Measurements from ENCODE around the gene TFEB. TPM values are rescaled to one million over a fixed set of nuclear protein-coding genes. Genes with fewer than 3 reads are reported as not detected.
A peak's percentile ranks its signal among the peaks of the same experiment; 100 is the strongest.

TFEB gene
- total RNA-seq, 1 donor from 2014 or later, result 40.3 TPM

DNA sequence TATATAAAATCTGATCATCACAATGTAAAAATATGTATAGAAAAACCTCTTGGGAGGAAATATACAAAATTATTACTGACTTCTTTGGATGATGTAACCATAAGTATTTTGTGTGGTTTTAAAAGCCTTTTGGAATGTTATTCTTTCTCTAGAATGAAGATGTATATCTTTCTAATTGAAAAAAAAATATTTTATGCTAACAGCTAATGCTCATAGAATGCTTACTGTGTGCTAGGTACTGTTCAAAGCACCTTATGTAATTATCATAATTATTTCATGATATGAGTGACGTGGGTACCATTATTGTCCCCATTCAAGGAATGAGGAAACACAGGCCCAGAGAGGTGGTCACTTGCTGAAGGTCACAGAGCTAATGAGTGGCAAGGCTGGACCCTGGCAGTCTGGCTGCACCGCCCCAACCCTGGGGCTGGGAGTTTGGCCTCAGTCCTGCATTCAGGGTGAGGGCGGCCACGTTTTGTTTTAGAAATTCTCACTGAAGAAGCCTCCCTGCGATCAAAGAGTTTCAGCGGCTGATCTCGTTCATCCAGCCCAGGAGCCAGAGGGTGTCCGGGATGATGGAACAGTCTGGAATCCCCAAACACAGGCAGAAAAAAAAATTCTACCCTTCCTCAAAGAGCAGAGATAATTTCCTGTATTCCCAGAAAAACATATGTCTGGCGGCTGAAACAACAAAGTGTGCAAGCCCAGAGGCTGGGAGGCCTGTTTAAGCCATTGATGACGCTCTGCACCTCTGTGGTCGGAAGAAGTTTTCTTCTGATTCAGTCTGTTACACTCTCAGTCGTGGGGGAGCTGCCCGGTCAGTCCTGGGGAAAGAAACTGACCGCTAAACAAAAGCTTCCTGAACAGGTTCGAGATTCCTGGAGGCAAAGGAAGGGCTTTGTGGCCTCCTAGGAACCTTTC lies 37.3 kb downstream of the TFEB start:
- Histone ChIP-seq H3K27me3 (no peaks in the 10 kb centered on the region), H3K36me3 (peaks cover 5% of the 10 kb centered on the region), H3K9me3 (no peaks in the 10 kb centered on the region), H3K4me1 (peaks cover 10% of the 10 kb centered on the region), H3K4me3 (no peak overlapping the region), H3K27ac (peak overlapping the region; percentile 11)
- intact Hi-C loops (cut with DNase I), result no loop called here
- ATAC-seq (no peak), DNase-seq (no peak)
- TF ChIP-seq, protein P1, sequence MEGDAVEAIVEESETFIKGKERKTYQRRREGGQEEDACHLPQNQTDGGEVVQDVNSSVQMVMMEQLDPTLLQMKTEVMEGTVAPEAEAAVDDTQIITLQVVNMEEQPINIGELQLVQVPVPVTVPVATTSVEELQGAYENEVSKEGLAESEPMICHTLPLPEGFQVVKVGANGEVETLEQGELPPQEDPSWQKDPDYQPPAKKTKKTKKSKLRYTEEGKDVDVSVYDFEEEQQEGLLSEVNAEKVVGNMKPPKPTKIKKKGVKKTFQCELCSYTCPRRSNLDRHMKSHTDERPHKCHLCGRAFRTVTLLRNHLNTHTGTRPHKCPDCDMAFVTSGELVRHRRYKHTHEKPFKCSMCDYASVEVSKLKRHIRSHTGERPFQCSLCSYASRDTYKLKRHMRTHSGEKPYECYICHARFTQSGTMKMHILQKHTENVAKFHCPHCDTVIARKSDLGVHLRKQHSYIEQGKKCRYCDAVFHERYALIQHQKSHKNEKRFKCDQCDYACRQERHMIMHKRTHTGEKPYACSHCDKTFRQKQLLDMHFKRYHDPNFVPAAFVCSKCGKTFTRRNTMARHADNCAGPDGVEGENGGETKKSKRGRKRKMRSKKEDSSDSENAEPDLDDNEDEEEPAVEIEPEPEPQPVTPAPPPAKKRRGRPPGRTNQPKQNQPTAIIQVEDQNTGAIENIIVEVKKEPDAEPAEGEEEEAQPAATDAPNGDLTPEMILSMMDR (IDR thresholded peaks at IDR 0.05), result no peak

DNA sequence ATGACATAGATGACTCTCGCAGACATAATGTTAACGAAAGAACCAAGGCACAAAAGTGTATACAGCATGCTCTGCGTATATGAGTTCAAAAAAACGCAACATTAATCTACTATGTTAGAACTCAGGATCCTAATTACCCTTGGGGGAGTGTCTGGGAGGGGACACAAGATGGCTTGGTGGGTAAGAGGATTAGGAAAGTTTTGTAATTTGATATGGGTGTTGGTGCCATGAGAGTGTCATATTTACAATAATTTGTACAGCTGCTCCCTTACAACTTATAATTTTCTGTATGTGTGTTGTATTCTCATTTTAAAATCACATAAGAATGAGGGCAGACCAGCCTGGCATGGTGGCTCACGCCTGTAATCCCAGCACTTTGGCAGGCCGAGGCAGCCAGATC lies 38.6 kb downstream of the TFEB start:
- intact Hi-C loops (cut with DNase I), result no loop called here
- Histone ChIP-seq H3K36me3 (no peaks in the 10 kb centered on the region), H3K4me1 (peaks cover 10% of the 10 kb centered on the region), H3K27me3 (no peaks in the 10 kb centered on the region), H3K27ac (no peak overlapping the region), H3K4me3 (no peak overlapping the region), H3K9me3 (no peaks in the 10 kb centered on the region)
- no peak for DNase-seq
- ATAC-seq, result no peak
- TF ChIP-seq, protein P1 (IDR thresholded peaks at IDR 0.05), result no peak

DNA sequence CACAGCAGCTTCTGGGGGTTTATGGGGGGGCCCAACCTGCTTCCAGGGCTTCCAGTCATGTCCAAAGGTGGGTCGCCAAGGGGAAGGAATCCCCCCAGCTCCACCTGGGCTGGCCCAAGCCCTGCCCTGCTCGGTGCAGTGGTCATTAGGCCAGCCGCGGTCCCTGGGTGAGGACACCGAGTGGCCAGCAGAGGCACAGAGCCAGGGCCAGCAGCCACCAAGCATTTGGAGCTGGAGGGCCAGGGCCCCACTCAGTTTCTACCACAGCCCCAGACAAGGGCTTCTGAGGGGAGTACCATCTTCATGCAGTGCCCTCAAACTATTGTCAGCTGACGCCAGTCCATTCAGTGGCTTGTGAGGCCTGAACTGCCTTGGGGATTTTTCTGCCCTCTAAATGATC lies 39.6 kb downstream of the TFEB start:
- DNase-seq (no peak), ATAC-seq (no peak)
- Histone ChIP-seq H3K27me3 (no peaks in the 10 kb centered on the region), H3K9me3 (no peaks in the 10 kb centered on the region), H3K4me1 (peaks cover 5% of the 10 kb centered on the region), H3K4me3 (no peak overlapping the region), H3K36me3 (peaks cover 2% of the 10 kb centered on the region), H3K27ac (no peak overlapping the region)
- intact Hi-C loops (cut with DNase I), result no loop called here
- TF ChIP-seq, protein P1 (IDR thresholded peaks at IDR 0.05), result no peak

DNA sequence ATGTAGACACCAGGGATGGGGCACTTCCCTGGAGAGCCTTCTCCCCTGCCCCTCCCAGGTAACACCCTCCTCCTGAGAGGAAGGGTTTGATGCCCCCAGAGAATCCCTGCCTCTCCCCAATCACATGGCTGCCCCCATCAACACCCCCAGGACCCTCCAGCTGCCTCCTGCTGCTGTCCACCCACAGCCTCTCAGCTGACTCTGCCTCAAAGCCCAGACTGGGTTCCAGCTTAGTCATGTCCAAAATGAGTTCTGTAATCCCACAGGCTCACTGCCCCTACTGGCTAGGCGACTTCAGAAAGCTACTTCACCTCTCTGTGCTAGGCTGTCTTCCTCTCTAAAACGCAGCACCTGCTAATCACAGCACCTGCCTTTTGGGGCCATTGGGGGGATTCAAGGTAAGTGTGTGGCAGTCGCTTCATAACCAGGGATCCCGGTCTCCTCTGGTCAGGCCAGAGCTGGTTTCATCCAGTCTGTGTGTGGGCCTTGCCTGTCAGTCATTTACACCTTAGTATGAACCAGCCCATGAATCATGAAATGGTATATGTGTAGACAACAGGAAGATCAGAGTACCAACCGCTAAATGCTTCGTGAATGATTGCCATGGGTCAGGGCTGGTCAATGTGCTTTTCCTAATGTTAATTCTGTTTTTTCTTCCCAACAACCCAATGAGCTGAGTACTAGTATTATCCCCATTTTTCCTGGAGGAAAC lies 40.4 kb downstream of the TFEB start:
- Histone ChIP-seq H3K27me3 (no peaks in the 10 kb centered on the region), H3K27ac (no peak overlapping the region), H3K4me1 (peaks cover 5% of the 10 kb centered on the region), H3K36me3 (peaks cover 10% of the 10 kb centered on the region), H3K4me3 (no peak overlapping the region), H3K9me3 (no peaks in the 10 kb centered on the region)
- DNase-seq (no peak), ATAC-seq (peak; percentile 8)
- TF ChIP-seq, protein P1 (IDR thresholded peaks at IDR 0.05), result no peak
- intact Hi-C loops (cut with DNase I), result no loop called here

DNA sequence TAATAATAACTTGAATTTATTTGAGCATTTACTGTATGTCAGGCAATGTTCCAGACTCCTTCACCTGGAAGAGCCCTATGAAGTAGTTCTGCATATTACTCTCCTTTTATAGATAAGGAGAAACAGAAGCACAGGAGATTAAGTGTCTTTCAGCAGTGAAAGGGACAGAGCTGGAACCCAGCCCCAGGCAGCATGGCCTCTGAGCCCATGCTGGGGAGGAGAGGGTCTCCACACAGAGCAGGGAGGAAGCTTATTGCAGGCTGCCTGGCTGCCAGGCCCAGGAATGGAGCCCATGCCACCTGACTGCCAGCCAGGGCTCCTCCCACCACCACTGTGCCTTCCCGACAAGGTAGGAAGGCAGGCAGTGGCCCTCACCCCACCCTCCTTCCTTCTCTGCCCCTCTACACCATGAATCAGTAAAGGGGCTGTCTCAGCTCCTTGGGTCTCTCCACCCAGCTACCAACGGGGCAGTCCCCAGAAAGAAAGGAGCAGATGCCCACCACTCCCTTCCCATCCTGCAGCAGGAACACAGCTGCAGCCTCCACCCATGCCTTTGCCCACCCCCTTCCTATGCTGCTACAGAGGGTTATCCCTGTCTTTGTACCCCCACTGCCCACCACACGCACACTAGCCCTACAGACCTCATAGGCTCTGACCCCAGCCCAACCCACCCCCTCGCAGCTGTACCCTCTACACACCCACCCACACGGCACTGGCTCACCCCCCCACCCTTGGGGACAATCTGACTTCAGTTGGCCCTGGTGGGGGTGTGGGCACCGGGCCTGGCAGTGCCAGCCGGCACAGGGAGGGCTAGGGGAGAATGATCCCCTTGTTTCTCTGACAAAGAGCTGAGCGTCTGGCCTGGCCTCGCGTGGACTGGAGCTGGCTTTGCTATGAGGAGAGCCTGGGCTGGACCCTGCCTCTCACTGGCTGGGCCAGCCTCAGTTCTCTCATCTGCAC lies 41.8 kb downstream of the TFEB start:
- Histone ChIP-seq H3K9me3 (no peaks in the 10 kb centered on the region), H3K36me3 (peaks cover 10% of the 10 kb centered on the region), H3K4me1 (peaks cover 5% of the 10 kb centered on the region), H3K27me3 (no peaks in the 10 kb centered on the region), H3K27ac (no peak overlapping the region), H3K4me3 (no peak overlapping the region)
- intact Hi-C loops (cut with DNase I), result no loop called here
- DNase-seq (no peak), ATAC-seq (peak; percentile 28)
- TF ChIP-seq, protein P1 (IDR thresholded peaks at IDR 0.05), result no peak
